H54 (cell line): ENCODE measurements around the gene ZNF646.

Experiments
- DNase-seq: peaks from one replicate; pipeline ENCODE4 v3.0.0; 2011; ENCODE audit warnings: low spot score, mixed read lengths; ENCODE audit not compliant: insufficient read length
- FAIRE-seq: peaks from 3 replicates; lab custom pipeline; 2011; peaks lifted over from hg19 to GRCh38; lab: Jason Lieb, UNC
- POLR2A ChIP-seq: IDR thresholded peaks from 2 replicates; pipeline ENCODE4 v1.6.1; 2011; ENCODE audit warnings: low read depth, mild to moderate bottlenecking, low read length

Gene ZNF646

GRCh38 chr16:31113121-31114120, 39.2 kb downstream of the ZNF646 start:
- DNase-seq (no peak), FAIRE-seq (no peak)
- TF ChIP-seq POLR2A, result no peak

GRCh38 chr16:31114468-31114867, 40.2 kb downstream of the ZNF646 start:
- DNase-seq (no peak), FAIRE-seq (no peak)
- no peak for TF ChIP-seq POLR2A

- no peak for FAIRE-seq
- peak; percentile 98 for DNase-seq
- TF ChIP-seq POLR2A, result peak; percentile 73
Observed at GRCh38 chr16:31117384-31118222, 43.4 kb downstream of the ZNF646 start, which contains the start of gene KAT8. Gene KAT8, plus strand, starts transcription at chr16:31117664. Its CDS starts 18 bp downstream, at chr16:31117682.

GRCh38 chr16:31118223-31119155, 44.3 kb downstream of the ZNF646 start:
- no peak for FAIRE-seq
- no peak for DNase-seq
- TF ChIP-seq POLR2A, result no peak

GRCh38 chr16:31120129-31120528, 45.9 kb downstream of the ZNF646 start:
- TF ChIP-seq POLR2A, result no peak
- DNase-seq (no peak), FAIRE-seq (no peak)

GRCh38 chr16:31125844-31126243, 51.6 kb downstream of the ZNF646 start:
- DNase-seq, result no peak
- no peak for TF ChIP-seq POLR2A
- no peak for FAIRE-seq

GRCh38 chr16:31127182-31127581, 53.0 kb downstream of the ZNF646 start:
- DNase-seq, result no peak
- FAIRE-seq, result no peak
- TF ChIP-seq POLR2A, result no peak

- TF ChIP-seq POLR2A, result no peak
- DNase-seq (no peak), FAIRE-seq (no peak)
Observed at GRCh38 chr16:31128711-31129567, 54.7 kb downstream of the ZNF646 start.

- DNase-seq, result no peak
- TF ChIP-seq POLR2A, result no peak
- FAIRE-seq, result no peak
Observed at GRCh38 chr16:31129568-31130335, 55.5 kb downstream of the ZNF646 start.

- no peak for TF ChIP-seq POLR2A
- DNase-seq (no peak), FAIRE-seq (no peak)
Observed at GRCh38 chr16:31130336-31130891, 56.2 kb downstream of the ZNF646 start.

GRCh38 chr16:31130899-31131298, 56.7 kb downstream of the ZNF646 start:
- FAIRE-seq, result no peak
- no peak for TF ChIP-seq POLR2A
- no peak for DNase-seq
